GM12872 (cell line): ENCODE measurements around the gene GTF2H2C.

Experiments
- CTCF ChIP-seq: IDR thresholded peaks from 3 replicates; pipeline ENCODE4 v1.5.1; 2011; ENCODE audit warnings: low read depth, mild to moderate bottlenecking, low read length, moderate library complexity; ENCODE audit not compliant: insufficient read depth

Gene GTF2H2C

GRCh38 chr5:69559908-69560330 is at the start of gene GTF2H2C:
Gene GTF2H2C (plus strand): TSS chr5:69560191. CDS start chr5:69565133, 4,942 bp downstream.
- TF ChIP-seq CTCF, result peak; percentile 23; the same call in 1 of the 3 replicates

DNA sequence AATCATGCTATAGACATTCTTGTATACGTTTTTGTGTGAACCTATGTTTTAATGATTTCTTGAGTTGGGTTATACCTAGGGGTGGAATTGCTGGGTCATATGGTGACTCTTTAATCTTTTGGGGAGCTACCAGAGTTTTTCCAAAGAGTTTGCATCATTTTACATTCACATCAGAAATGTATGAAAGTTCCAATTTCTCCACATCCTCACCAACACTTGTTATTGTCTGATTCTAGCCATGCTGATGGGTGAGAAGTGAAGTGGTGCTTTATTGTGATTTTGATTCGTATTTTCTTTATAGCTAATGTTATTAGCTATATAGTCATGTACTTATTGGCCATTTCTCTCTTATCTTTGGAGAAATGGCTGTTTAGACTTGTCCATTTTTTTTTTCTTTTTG is 49.3 kb upstream of the GTF2H2C start:
- TF ChIP-seq CTCF, result no peak

GRCh38 chr5:69512740-69513260 is 47.2 kb upstream of the GTF2H2C start:
- no peak for TF ChIP-seq CTCF

DNA sequence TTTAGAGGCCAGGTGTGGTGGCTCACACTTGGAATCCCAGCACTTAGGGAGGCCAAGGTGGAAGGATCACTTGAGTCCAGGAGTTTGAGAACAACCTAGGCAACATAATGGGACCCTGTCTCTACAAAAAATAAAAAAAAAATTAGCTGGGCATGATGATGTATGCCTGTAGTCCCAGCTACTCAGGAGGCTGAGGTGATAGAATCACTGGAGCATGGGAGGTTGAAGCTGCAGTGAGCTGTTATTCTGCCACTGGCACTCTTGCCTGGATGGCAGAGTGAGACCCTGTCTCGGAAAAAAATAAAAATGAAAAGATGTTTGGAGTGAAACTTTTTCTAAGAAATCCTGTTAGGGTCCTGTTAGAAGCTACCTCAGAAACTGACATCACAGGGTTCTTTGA is 43.2 kb upstream of the GTF2H2C start:
- TF ChIP-seq CTCF, result no peak

- TF ChIP-seq CTCF, result no peak
Observed at GRCh38 chr5:69517763-69518212, 42.2 kb upstream of the GTF2H2C start.

DNA sequence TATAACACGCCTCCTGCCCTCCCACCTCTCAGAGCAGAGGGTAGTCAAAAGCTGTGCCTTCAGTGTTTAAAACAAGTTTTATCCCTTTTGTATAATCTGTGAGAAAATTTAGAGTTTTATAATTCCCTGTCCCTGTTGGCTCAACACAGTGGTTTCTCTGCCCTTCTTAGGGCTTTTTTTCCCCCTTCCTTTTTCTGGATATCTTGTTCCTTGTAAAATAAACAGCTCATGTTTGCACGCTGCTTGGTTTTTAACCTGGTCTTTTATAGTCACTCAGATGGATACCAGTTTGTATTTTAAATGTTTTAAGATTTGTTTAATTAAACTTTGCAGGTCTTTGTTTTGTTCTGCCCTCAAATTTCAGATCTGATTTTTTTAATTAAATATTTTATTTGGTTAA is 40.7 kb upstream of the GTF2H2C start:
- no peak for TF ChIP-seq CTCF

- no peak for TF ChIP-seq CTCF
Observed at GRCh38 chr5:69522035-69522434, 38.0 kb upstream of the GTF2H2C start.
